ENCODE data around the gene SLC25A20.

SLC25A20 gene

DNA sequence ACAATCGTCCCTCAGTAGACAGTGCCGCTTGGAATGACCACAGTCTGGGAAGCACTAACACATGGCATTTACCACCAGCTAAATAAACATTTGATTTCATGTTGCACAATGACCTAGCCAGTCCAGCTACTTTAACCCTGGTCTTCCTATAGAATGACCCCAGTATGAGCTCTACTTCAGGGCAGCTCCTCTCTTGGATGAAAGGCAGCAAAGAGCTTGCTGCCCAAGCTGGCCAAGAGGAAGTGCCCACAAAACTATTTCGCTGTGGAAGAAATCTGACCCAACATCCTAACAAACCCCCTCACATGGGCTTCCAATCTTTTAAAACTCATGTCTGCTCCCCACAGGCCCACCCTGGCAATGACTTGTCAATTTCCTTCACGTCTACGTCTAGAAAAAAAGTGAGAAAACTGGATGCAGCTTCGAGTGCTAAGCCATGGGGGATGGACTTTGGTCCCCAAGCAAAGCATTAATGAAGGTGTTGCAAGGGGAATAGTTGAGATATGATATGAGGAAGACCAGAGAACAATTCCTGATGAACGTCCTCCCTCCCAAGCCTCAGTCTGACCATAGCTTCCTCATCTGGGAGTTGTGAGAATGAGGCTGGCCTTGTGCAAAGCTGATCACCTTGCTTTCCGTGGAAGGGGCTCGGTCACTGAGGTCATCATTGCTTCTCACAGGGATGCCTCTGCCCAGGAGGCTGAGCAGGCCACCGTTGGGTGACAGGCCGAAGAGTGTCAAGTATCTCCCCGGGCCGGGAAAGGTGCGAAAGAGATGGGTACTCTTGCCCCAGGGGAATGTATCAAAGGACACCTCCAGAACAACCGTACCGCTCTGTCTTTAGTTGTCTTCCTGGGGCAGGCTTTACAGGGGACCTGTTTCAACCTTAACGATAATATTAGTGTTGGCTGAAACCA, 964 bp downstream of the SLC25A20 start:
- peak; percentile 51 for DNase-seq (ENCODE audit: low spot score)

DNA sequence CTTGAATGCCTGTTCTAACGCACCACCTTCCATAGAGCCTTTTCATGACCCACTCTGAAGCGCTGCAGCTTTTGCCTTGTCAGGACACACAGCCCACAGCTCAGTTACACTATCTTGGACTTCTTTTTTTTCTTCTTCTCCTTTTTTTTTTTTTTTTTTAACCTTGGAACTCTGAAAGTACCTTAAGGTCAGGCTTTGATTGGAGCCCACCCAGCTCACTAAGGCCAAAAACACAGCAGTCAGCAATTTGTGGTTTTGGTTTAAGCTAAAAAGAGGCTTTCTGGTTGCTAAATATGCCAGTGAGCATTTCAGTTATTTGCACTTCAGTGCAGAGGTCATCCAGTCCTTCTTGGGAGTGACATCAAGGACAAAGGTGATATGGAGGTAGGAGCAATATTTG, 1.7 kb downstream of the SLC25A20 start:
- peak; percentile 48 for DNase-seq (ENCODE audit: low spot score)

DNA sequence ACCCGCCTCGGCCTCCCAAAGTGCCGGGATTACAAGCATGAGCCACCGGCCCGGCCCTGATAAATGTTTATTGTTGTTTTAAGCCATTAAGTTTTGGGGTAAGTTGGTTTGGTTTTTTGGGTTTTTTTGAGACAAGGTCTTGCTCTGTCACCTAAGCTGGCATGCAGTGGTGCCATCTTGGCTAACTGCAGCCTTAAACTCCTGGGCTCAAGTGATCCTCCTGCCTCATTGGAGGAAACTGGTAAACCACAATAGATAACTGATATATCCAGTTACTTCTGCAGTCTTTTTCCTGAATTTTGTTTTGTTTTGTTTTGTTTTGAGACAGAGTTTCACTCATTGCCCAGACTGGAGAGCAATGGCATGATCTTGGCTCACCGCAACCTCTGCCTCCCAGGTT, 4.2 kb downstream of the SLC25A20 start:
- no peak for DNase-seq (ENCODE audit: low spot score)

DNA sequence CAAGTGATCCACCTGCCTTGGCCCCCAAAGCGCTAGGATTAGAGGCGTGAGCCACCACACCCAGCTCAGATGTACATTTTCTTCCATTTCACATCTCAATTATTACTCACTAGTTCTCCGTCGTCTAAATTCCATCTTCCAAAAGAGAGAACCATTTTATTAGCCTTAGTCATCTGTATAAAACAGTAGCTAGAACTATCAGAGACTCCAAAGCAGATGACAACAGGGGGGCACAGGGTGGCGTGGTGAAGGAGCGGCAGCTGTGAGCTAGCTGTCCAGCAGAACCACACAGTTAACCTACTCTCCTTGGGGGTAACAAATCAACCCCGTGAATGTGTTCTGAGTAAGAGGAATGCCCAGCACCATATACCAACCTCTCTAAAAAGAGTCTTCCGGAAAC, 7.1 kb downstream of the SLC25A20 start:
- no peak for DNase-seq (ENCODE audit: low spot score)

DNA sequence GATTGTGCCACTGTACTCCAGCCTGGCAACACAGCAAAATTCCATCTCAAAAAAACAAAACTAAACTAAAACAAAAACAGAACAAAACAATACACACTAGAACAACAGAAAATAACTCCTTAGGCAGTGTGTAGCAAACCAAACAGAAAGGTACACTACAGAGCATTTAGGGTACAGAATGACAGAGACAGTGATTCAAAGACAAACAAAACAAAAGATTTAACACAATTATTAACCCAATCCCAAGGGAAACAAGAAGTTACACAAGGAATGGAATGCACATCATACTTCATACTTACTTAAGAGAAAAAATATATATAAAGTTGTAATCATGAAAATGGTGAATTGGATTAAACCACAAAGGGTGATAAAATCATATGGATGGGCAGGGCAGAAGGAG, 12.9 kb downstream of the SLC25A20 start:
- DNase-seq (ENCODE audit: low spot score): no peak

DNA sequence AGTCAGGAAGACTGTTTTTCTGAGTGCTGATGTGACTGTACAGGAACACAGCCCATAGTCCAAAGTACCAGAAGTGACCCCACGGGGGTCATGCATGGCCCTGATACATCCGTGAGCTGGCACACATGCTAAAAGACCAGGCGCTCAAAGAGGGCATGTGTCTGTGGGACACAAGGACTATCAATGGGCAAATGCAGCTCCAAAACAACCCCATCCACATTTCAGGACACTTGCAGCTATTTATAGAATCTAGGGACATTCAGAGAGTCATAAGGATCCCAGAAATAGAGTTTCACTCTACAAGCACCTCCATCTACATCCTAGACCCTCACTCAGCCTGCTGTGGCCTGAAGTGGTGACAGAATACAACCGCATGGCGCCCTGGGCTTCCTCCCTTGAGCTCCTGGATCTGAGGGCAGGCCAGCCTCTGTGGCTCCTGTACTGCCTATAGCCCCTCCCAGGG, 17.0 kb downstream of the SLC25A20 start:
- no peak for DNase-seq (ENCODE audit: low spot score)

DNA sequence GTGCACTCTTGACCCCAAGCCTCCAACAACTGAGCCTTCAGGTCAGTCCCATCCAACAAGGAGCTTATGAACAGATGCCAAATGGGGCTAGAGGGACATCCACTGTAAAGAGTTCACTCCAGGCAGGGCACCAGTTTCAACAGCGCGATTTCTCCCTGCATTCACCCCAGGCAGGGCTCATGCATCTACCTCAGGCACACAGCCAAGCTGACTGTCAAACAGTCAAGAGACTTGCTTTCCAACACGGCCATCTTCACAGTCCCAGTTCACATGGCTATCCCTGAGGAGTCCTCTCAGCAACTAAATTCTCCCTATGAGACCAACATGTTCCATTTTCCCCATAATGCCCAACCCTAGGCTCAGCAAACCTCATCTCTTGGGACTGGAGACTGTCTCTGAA, 17.7 kb downstream of the SLC25A20 start:
- no peak for DNase-seq (ENCODE audit: low spot score)

DNA sequence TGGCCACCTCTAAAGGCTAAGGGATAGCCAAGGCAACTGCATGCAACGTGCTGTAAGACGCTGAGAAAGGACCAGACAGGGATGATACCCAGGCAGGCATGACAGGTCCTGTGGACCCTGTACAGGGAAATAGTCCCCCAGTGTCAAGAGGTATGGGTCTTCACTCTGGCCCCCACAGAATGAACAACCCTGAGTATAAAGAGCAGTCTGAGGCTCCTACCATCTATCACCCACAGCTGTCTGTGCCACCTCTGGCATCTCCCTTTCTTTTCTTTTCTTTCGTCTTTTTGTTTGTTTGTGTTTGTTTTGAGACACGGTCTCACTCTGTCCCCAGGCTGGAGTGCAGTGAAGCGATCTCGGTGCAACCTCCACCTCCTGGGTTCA, 18.7 kb downstream of the SLC25A20 start:
- DNase-seq (ENCODE audit: low spot score): no peak

DNA sequence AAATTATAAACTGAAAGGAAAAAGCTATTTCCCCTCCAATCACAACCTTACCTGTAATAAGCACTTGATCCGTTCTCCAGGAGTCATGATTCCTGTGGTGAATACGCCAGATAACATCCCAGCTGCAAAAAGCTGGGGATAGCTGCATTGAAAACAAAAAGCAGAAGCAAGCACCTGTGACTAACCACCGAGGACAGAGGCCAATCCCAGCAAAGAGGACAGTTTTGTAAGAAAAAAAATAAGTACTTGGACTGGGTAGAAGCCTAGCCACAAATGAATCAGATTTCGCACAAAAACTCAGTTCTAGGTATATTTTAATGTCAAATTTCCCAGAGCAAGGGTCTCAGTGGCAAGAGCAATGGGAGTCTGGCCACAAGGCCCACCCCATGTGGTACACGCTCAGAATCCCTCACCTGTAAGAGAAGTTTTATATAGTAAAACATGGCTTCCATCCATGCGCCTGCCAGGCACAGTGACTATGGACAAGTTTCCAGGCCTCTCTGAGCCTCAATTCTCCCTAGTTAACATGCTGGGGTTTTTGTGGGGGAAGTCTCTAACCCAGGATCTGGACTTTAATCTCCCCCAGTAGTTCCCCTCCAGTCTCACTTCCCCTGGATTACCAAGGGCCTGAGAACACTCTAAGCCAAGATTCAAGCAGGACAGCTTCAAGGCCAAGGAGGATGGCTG, 19.2 kb downstream of the SLC25A20 start:
- no peak for DNase-seq (ENCODE audit: low spot score)

DNA sequence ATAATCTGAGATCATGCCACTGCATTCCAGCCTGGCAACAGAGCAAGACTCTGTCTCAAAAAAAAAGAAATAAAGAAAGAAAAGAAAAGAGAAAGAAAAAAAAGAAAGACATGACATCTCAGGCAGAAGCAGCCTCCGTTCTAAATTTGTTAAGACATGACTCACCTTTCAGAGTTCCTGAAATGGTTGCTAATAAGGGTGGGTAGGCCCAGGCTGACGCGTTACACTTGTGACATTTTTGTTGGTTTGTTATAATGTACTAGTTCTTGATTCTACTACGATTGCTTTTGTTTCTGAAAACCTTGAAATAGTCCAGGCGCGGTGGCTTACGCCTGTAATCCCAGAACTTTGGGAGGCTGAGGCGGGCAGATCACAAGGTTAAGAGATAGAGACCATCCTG, 21.0 kb downstream of the SLC25A20 start:
- DNase-seq (ENCODE audit: low spot score): no peak

DNA sequence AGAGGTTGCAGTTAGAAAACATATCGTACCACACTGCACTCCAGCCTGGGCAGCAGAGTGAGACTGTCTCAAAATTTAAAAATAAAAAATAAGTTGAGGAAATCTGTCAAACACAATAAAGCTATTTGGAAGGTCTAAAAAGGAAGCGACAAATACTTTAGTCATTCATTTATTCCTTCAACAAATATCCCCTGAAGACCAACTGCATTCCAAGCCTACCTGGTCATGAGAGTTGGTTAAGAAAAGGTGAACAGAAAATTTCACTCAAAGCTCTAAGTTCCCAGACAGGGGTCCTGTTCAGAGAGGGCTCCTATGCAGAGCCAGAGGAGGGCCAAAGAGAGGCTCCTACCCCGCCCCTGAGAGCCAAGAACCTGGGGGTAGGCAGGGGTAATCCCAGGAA, 35.6 kb downstream of the SLC25A20 start:
- no peak for DNase-seq (ENCODE audit: low spot score)

DNA sequence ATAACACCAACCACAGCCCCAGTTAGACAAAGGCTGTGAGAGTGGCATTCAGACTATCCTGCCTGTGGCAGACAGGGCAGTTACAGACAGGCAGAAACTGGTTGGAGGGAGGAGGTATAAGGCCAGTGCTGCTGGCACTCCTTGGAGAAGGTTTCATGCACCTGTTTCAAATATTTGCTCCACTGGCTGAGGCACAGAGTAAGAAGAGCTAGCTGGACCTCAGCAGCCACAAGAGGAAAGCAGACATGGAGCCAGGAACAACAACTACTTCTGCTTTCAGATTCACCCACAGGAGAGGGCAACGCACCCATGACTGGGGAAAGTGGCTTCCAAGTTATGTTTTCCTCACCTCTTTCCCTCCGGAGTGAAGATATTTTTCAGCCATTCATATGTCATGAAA, 39.5 kb downstream of the SLC25A20 start:
- DNase-seq (ENCODE audit: low spot score): no peak

DNA sequence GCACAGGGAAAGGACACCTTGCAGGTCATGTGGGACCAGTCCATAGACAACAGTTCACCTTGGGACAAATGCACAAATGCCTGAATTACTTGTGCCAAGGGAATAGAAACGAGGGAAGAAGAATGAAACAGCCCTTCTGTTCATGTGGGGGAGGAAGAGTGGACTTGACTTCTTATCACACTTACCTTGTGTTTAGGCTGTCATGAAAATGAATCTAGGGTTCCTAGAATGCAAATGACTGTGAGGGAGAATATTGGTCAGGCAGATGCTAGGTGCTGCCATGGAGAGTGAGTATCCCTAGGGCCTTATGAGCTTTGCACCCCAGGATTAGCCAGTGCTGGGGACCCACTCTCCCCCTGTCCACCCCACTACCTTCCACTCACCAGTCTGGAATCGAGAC, 40.0 kb downstream of the SLC25A20 start:
- no peak for DNase-seq (ENCODE audit: low spot score)

DNA sequence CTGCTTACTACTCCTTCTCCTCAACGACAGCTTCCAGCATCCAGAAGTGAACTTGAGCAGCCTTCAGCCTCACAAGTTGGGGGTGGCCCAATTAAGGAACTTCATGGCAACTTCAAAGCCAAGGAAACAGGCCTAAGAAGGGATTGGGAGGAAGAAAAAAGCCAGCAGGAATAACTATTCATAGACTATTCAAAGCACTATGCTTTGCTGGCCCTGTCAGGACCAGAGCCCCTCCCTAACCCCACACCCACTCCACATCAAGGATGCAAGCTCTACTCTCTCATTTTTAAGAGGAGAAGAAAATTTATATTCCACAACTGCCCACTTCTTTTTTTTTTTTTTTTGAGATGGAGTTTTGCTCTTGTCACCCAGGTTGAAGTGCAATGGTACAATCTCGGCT, 41.0 kb downstream of the SLC25A20 start:
- no peak for DNase-seq (ENCODE audit: low spot score)

DNA sequence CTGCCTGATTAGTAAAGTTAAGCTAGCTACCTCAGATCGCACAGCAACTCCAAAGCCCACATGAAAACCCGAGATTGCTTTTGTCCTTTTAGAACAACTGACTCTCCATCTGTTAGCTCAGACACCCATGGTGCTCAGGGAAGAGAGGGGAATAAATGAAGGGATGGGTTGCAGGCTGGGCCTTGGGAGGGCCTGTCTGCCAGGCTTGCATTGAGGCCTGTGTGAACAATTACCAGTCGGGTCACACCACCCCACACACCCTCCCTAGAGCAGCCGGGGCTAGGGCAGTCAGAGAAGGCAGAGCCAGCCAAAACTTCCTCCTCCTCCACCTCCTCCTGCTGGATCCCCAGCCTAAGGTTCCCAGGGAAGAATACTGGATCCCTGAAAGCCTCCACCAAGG, 42.2 kb downstream of the SLC25A20 start:
- DNase-seq (ENCODE audit: low spot score): no peak

DNA sequence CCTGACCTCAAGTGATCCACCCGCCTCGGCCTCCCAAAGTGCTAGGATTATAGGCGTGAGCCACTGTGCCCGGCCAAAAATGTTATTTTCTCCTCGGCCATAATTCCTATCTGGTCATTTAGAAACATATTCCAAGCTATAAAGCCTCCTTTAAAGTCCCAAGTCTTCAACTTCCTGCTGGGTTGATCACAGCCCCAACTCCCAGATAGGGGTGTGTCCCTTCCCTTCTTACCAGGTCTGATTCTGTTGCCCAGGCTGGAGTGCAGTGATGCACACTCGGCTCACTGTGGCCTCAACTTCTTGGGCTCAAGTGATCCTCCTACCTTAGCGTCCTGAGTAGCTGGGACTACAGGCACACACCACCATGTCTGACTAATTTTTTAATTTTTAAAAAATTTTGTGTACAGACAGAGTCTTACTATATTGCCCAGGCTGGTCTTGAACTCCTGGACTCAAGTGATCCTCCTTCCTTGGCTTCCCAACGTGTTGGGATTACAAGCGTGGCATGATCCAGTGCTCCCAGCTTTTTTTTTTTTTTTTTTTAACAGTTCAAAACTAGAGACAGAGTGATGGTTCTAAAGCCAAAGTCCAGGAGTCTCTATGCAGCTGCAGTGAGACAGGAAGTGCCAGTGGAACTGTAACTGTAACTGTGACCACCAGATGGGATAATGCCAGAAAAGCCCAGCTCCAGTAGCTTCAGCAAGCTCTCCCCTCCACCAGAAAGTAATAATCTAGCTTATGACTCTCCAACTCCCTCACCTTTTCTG, 42.8 kb downstream of the SLC25A20 start:
- no peak for DNase-seq (ENCODE audit: low spot score)

DNA sequence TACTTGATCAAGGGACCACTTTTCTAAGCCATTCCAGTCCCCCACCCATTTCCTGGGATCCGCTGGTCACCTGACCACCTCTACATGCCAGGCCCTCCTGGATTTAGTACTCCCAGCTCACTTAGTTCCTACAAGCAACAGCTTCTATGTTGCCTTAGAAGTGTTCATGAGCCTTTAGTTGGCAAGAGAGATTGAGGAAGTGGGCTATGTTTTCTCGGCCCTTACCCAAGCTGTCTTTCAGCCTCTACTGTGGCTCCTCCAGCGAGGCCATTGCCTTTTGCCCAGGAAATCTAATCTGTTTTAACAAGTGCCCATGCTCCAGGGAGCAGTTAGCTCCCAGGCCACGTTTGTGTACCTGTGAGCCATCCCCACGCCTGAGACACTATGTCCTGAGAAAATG, 46.5 kb downstream of the SLC25A20 start:
- DNase-seq (ENCODE audit: low spot score): no peak

DNA sequence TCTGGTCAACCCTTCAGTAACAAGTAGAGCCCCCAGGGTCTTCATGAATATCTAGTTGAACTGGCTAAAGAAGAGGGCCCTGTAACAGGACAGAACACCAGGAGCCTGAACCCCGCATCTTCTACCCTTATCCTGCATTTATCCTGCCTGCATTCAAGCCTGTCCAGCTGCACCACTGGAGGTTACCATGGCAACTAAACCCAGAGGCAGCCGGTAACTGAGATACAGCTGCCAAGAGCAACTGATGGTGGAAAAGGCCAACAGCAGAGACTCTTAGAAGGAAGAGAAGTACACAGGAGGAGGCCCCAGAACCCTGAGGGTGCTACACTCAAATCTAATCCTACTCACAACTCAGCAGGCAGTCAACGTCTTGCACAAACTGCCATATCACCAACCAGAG, 47.3 kb downstream of the SLC25A20 start:
- no peak for DNase-seq (ENCODE audit: low spot score)

DNA sequence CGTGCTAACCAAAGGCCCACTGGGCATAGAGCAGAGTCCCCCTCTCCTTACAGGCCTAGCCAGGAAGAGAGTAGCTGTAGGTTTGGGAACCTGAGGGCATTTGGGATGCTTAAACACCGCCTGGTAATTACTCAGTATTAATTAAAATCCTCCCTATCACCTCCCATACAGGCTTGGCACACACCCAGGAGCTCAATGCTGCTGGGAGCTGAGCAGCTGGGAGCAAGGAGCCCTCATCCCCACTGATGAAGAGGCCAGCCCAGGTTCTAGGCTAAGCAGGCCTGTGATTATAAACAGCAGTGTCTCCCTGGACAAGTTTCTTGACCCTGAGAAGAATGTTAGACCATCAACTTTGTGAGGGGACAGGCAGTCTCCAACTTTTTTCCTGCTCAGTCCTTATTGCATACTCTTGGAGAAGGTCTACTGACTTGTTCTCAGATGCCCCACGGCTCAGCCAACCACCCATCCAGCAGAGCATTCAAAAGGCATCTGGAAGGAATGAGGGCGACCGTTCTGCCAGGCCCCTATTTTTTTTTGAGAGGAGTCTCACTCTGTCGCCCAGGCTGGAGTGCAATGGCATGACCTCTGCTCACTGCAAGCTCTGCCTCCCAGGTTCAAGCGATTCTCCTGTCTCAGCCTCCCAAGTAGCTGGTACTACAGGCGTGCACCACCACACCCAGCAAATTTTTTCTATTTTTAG, 49.7 kb downstream of the SLC25A20 start:
- DNase-seq (ENCODE audit: low spot score): no peak

DNA sequence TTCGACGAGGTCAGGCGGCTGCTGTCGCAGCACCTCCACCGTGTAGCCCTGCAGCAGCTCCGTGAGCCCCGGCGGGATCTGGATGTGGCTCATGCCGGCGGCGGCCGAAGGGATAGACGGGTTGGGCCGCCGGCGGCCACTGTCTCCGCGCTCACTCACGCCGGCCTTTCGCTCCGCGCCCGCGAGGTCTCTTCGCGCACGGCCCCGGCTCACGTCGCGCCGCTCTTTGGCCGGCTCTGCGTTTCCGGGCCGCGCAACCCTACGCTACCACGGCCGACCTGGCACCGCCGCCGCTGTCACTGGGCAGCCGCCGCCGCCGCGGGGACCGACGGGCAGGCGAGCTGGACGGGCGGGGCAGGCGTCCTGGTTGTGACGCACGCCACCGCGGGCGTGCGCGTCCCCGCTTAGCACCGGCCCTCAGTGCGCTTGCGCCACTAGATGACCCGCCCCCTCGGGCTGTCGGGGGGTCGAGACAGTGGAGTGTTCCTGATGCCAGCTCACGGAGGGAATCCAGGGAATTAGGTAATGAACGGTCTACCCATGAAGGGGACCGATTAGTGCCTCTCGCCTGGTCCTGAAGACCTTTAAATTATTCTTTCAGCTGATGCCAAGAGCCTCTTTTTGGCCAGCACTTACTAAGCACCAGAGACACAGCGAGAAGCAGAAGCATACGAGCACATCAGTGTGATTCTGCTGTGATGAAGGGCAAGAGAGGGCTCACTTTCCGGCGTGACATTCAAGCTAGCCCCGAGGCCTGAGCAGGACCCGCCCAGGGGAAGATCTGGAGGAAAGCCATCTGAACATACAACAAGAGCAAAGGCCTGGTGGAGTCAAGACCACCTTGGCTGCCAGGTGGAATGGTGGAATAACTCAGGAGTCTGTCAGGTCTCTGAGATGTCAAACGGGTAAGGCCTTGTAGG, 50.9 kb downstream of the SLC25A20 start, which contains the start of gene PRKAR2A:
PRKAR2A (minus strand) TSS at position 371 of the 920 bp plus-strand sequence; CDS start at position 93, 278 bp downstream.
- peak; percentile 96 for DNase-seq (ENCODE audit: low spot score)

DNA sequence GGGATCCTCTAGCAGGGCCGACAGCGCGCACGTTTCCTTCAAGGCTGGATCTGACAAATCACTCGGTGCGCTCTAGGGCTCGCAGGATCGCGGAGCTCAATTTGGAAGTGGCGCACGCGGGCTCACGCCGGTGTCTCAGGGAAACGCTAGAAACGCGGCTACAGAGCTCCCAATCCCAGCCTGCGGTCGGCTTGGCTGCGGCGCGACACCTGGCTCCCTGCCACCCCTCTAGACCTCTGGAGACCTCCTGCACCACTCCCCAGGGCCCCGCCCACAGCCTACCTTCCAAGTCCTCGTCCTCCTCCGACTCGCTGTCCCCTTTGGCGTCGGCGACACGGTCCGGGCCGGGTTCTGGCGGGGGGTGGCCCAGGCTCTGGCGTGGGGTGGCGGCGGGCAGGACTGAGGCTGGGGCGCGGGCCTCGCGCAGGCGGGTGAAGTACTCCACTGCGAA, 51.6 kb downstream of the SLC25A20 start:
- peak; percentile 72 for DNase-seq (ENCODE audit: low spot score)
